Right cardiac atrium (tissue), 5 donors: ENCODE data around the gene NUDT7. TPM values are rescaled to one million over a fixed set of nuclear protein-coding genes. Genes with fewer than 3 reads are reported as not detected.

ENCODE experiments used
- ATAC-seq, 2 donors: fragments of 200-7000 bp; cut with Tn5 transposase; one replicate each; pipeline versions ENCODE4 v1.8.0 to v1.9.1; 2020; ENCODE audit warnings: moderate library complexity in 2 of 2, mild to moderate bottlenecking in 1 of 2
- DNase-seq, 3 donors: peaks; one replicate each; pipeline ENCODE4 v3.0.0-alpha.2; 2020
- H3K27ac ChIP-seq: one replicate; pipeline ENCODE4 v1.5.1; 2013; ENCODE audit warnings: mild to moderate bottlenecking, low read length, control low read depth, moderate library complexity
- H3K27me3 ChIP-seq: one replicate; pipeline ENCODE4 v1.6.1; 2013; ENCODE audit not compliant: control insufficient read depth, insufficient read depth
- H3K4me1 ChIP-seq: one replicate; pipeline ENCODE4 v1.6.1; 2013; ENCODE audit warnings: low read length; ENCODE audit not compliant: control insufficient read depth, insufficient read depth
- H3K4me3 ChIP-seq: one replicate; pipeline ENCODE4 v1.5.1; 2013; ENCODE audit warnings: low read length, control low read depth
- H3K9me3 ChIP-seq: one replicate; pipeline ENCODE4 v1.6.1; 2013; ENCODE audit warnings: low read length; ENCODE audit not compliant: control insufficient read depth
- whole genome bisulfite sequencing: extraction: QIAGEN DNeasy Blood & Tissue Kit; methylation state at CpG from one replicate; pipeline ENCODE4 v1.1.7; 2013; 5-methylcytosine and 5-hydroxymethylcytosine counted together
- intact Hi-C, 4 donors: fragments of 100-400 bp; cut with DNase I; formaldehyde crosslinking; loops; one replicate each; pipeline versions ENCODE4 v1.11.0 to v1.14.0; 2022 to 2023
- polyA plus RNA-seq: library from polyadenylated mRNA; stranded (reverse); fragments of 200-250 nt; gene quantifications from one replicate; pipeline ENCODE4 v1.2.3, GENCODE V29; 2013
- total RNA-seq, 4 donors: library from RNA; stranded (reverse); fragmentation: NEBNext Ultra II Directional; extraction: Animal tissue kit (Norgen Biotek cat#: 25700); gene quantifications; one replicate each; pipeline ENCODE4 v1.2.1, GENCODE V29; 2021
- donor health status: healthy with polysubstance abuse.
- donor health status: DM: no; HTN: yes; CAD: no.
- donor health status: DM: no; HTN: no; CAD: no.
- donor health status: DM: no; HTN: yes; CAD: no; lungs with severe emphysema.
- donor health status: DM: yes; HTN: yes; CAD: no.

Gene NUDT7
- total and polyA plus RNA-seq, 5 donors: 15.2 to 44.3 (median 34.7) TPM

DNA sequence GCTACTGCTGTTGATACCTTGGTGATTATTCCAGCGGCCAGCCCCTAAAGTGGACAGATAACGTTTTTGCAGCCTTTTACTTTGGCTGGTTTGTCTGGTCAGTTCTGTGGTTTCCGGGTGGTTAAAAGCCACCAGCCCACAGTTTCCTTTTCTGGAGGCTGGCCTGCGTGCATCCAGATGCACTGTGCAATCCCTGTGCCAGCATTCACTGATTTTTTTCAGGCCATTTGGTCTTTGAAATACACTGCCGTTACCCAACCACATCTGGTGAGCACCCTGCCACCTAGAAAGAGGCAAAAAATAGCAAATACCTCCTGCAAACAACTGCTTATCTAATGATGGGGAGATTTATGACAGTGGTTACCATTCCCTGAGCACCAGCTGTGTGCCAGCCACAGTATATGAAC, 797 bp downstream of the NUDT7 start:
- DNase-seq: peak; percentile 15 to 63 (median 55)
- Histone ChIP-seq H3K9me3 (no peaks in the 10 kb centered on the region), H3K4me3 (peak overlapping the region; percentile 59), H3K27me3 (no peaks in the 10 kb centered on the region), H3K27ac (peak overlapping the region; percentile 82), H3K4me1 (peaks cover 2% of the 10 kb centered on the region)
- under 1% methylated on average over 5 of the region's 5 CpGs for WGBS
- ATAC-seq: peak; percentile 44 to 46
- intact Hi-C loops: no loop called here

DNA sequence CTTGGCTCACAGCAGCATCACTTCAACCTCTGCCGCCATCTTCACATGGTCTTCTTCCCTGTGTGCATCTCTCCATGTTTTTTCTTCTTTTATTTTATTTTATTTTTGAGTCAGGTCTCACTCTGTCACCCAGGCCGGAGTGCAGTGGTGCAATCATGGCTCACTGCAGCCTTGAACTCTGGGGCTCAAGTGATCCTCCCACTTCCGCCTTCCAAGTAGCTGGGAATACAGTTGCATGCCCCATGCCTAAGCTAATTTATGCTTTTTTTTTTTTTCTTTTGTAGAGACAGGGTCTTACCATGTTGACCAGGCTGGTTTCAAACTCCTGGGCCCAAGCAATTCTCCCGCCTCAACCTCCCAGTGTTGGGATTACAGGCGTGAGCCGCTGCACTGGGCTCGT, 1.9 kb downstream of the NUDT7 start:
- intact Hi-C loops: no loop called here
- H3K4me3 ChIP-seq: no peak overlapping the region
- DNase-seq: no peak
- H3K9me3 ChIP-seq: no peaks in the 10 kb centered on the region
- no peak overlapping the region for H3K27ac ChIP-seq
- H3K27me3 ChIP-seq: no peaks in the 10 kb centered on the region
- H3K4me1 ChIP-seq: peaks cover 2% of the 10 kb centered on the region
- ATAC-seq: no peak
- WGBS: 93% methylated on average over 7 of the region's 7 CpGs

GRCh38 chr16:77729951-77730350, 7.6 kb downstream of the NUDT7 start:
- WGBS: 0% methylated on average over 1 of the region's 1 CpG
- Histone ChIP-seq H3K9me3 (no peaks in the 10 kb centered on the region), H3K4me1 (no peaks in the 10 kb centered on the region), H3K27ac (no peak overlapping the region), H3K4me3 (no peak overlapping the region), H3K27me3 (no peaks in the 10 kb centered on the region)
- intact Hi-C loops: no loop called here
- ATAC-seq (no peak), DNase-seq (no peak)

- Histone ChIP-seq H3K27ac (no peak overlapping the region), H3K4me1 (no peaks in the 10 kb centered on the region), H3K4me3 (no peak overlapping the region), H3K27me3 (no peaks in the 10 kb centered on the region), H3K9me3 (no peaks in the 10 kb centered on the region)
- intact Hi-C loops: no loop called here
- DNase-seq (no peak), ATAC-seq (no peak)
- 87% methylated on average over 11 of the region's 11 CpGs for WGBS
Observed at GRCh38 chr16:77732241-77732946, 10.1 kb downstream of the NUDT7 start.

- Histone ChIP-seq H3K27me3 (no peaks in the 10 kb centered on the region), H3K27ac (no peak overlapping the region), H3K4me3 (no peak overlapping the region), H3K9me3 (no peaks in the 10 kb centered on the region), H3K4me1 (no peaks in the 10 kb centered on the region)
- 54% methylated on average over 1 of the region's 1 CpG for whole genome bisulfite sequencing
- ATAC-seq: no peak
- no peak for DNase-seq
- intact Hi-C loops: no loop called here
Observed at GRCh38 chr16:77736879-77737278, 14.6 kb downstream of the NUDT7 start.

DNA sequence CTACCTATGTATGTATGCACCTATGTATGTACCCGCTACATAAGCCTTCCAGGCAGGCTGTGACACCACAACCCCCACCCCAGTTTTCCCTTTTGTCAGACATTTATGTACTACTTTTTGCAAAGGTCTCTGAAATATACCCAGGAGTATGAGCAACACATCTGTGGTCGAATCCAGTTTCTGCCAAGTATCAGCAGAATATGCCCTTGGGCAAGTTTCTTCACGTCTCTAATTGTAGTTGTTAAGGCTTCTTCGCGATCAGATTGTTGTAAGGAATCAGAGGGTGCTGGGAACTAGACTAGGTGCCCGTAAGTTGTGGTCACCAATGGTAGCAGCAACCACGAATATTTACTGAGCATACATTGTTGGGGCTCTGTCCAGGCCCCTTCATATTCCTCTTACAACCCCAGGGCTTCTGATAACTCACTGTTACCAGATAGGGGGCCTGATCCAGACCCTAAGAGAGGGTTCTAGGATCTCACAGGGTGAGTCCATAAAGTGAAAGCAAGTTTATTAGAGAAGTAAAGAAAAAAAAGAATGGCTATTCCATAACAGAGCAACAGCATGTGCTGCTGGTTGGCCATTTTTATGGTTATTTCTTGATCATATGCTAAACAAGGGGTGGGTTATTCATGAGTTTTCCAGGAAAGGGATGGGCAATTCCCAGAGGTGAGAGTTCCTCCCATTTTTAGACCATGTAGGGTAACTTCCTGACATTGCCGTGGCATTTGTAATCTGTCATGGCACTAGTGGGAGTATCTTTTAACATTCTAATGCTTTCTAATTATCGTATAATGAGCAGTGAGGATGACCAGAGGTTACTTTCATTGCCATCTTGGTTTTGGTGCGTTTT, 16.6 kb downstream of the NUDT7 start:
- no peak overlapping the region for H3K27ac ChIP-seq
- no peaks in the 10 kb centered on the region for H3K9me3 ChIP-seq
- H3K4me3 ChIP-seq: no peak overlapping the region
- H3K27me3 ChIP-seq: no peaks in the 10 kb centered on the region
- 90% methylated on average over 10 of the region's 10 CpGs for WGBS
- ATAC-seq (no peak), DNase-seq (no peak)
- intact Hi-C loops: no loop called here
- no peaks in the 10 kb centered on the region for H3K4me1 ChIP-seq

DNA sequence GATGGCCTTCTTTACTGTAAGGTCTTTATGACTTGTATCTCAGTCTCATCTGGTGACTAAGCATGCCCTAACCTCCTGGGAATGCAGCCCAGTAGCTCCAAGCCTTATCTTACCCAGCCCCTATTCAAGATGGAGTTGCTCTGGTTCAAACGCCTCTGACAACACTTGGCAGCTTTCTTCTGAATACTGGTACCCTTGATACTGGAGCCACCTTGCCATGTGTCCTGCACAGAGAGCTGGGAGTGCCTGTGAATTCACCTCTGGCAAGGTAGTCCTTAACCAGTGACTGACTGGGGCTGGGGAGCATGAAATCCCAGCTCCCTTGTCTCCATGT, 17.2 kb downstream of the NUDT7 start:
- no peak for DNase-seq
- 45% methylated on average over 1 of the region's 1 CpG for WGBS
- Histone ChIP-seq H3K9me3 (no peaks in the 10 kb centered on the region), H3K4me1 (no peaks in the 10 kb centered on the region), H3K27me3 (no peaks in the 10 kb centered on the region), H3K4me3 (no peak overlapping the region), H3K27ac (no peak overlapping the region)
- intact Hi-C loops: no loop called here
- no peak for ATAC-seq

DNA sequence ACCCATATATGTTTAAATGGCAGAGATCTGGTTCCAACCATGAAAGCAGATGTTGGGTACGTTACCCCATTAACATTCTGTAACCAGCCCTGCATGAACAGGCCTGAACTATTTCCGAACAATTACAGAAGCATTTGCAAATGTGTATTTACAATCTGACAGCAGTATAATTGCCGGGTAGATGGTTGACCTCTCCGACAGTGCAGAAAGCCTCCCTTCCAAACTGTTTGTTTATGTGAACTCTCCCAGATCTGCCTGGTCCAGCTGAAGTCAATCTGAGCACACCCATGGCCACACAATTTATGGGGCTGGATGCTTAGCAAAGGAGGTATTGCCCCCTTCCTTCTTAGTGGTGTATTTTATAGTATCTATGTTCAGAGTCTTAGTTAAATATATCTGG, 21.8 kb downstream of the NUDT7 start:
- WGBS: 82% methylated on average over 4 of the region's 4 CpGs
- ATAC-seq: no peak
- H3K9me3 ChIP-seq: no peaks in the 10 kb centered on the region
- intact Hi-C loops: no loop called here
- no peaks in the 10 kb centered on the region for H3K4me1 ChIP-seq
- H3K27me3 ChIP-seq: no peaks in the 10 kb centered on the region
- no peak overlapping the region for H3K4me3 ChIP-seq
- no peak for DNase-seq
- H3K27ac ChIP-seq: no peak overlapping the region

GRCh38 chr16:77745972-77746371, 23.7 kb downstream of the NUDT7 start:
- DNase-seq: no peak
- H3K9me3 ChIP-seq: no peaks in the 10 kb centered on the region
- 80% methylated on average over 1 of the region's 1 CpG for WGBS
- H3K4me3 ChIP-seq: no peak overlapping the region
- intact Hi-C loops: no loop called here
- ATAC-seq: no peak
- no peaks in the 10 kb centered on the region for H3K27me3 ChIP-seq
- no peaks in the 10 kb centered on the region for H3K4me1 ChIP-seq
- H3K27ac ChIP-seq: no peak overlapping the region

DNA sequence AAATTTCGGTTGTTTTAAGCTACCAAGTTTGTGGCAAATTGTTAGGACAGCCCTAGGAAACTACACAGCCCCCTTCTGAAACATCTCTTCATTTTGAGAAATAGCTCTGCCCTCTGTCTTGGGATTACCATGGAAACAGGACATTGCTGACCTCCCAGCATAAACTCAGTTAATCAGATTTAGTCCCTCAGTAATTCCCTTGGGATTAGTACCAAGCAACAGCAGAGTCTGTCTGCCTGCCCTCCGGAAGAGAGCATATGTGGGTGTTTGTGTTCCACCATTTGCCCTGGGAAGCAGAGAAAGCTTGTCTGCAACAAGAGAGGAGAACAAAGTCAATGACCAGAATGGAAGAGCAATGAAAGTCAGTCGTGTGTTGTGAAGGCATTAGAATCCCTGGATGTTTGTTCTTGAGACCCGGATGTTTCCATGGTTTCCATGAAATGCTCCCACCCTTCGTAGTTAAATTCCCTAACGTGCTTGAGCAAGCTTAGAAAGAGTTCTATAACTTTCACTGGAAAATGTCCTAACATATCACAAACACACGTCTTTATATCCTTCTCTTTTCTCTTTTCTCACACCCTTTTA, 26.2 kb downstream of the NUDT7 start:
- H3K4me3 ChIP-seq: no peak overlapping the region
- H3K4me1 ChIP-seq: no peaks in the 10 kb centered on the region
- intact Hi-C loops: no loop called here
- H3K27me3 ChIP-seq: no peaks in the 10 kb centered on the region
- no peaks in the 10 kb centered on the region for H3K9me3 ChIP-seq
- WGBS: 66% methylated on average over 7 of the region's 7 CpGs
- ATAC-seq (no peak), DNase-seq (no peak)
- H3K27ac ChIP-seq: no peak overlapping the region

GRCh38 chr16:77749415-77749814, 27.1 kb downstream of the NUDT7 start:
- Histone ChIP-seq H3K27ac (no peak overlapping the region), H3K27me3 (no peaks in the 10 kb centered on the region), H3K4me1 (no peaks in the 10 kb centered on the region), H3K9me3 (no peaks in the 10 kb centered on the region), H3K4me3 (no peak overlapping the region)
- WGBS: 92% methylated on average over 1 of the region's 1 CpG
- DNase-seq: no peak
- intact Hi-C loops: no loop called here
- no peak for ATAC-seq
